ENCODE measurements around the gene PSMB7.

- no peak for TF ChIP-seq CTCF (IDR thresholded peaks at IDR 0.05)
- no peak for TF ChIP-seq TAF1 (IDR thresholded peaks at IDR 0.05; ENCODE audit: borderline replicate concordance, low read depth, low read length)
- TF ChIP-seq, protein P1, sequence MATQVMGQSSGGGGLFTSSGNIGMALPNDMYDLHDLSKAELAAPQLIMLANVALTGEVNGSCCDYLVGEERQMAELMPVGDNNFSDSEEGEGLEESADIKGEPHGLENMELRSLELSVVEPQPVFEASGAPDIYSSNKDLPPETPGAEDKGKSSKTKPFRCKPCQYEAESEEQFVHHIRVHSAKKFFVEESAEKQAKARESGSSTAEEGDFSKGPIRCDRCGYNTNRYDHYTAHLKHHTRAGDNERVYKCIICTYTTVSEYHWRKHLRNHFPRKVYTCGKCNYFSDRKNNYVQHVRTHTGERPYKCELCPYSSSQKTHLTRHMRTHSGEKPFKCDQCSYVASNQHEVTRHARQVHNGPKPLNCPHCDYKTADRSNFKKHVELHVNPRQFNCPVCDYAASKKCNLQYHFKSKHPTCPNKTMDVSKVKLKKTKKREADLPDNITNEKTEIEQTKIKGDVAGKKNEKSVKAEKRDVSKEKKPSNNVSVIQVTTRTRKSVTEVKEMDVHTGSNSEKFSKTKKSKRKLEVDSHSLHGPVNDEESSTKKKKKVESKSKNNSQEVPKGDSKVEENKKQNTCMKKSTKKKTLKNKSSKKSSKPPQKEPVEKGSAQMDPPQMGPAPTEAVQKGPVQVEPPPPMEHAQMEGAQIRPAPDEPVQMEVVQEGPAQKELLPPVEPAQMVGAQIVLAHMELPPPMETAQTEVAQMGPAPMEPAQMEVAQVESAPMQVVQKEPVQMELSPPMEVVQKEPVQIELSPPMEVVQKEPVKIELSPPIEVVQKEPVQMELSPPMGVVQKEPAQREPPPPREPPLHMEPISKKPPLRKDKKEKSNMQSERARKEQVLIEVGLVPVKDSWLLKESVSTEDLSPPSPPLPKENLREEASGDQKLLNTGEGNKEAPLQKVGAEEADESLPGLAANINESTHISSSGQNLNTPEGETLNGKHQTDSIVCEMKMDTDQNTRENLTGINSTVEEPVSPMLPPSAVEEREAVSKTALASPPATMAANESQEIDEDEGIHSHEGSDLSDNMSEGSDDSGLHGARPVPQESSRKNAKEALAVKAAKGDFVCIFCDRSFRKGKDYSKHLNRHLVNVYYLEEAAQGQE (IDR thresholded peaks at IDR 0.05; ENCODE audit: low read depth, low read length): no peak
- no peak for TF ChIP-seq SMC3 (IDR thresholded peaks at IDR 0.05; ENCODE audit: low read depth, low read length)
- TF ChIP-seq EP300 (IDR thresholded peaks at IDR 0.05; ENCODE audit: borderline replicate concordance in 1 of 2, low read depth in 1 of 2, low read length in 1 of 2): no peak
- TF ChIP-seq GATA2 (CRISPR knock-in tag; IDR thresholded peaks at IDR 0.05): no peak
- TF ChIP-seq RCOR1 (IDR thresholded peaks at IDR 0.05; ENCODE audit: low read length): no peak
- TF ChIP-seq POLR2AphosphoS5 (IDR thresholded peaks at IDR 0.05; ENCODE audit: low read depth, low read length): no peak
These were observed 37.8 kb upstream of the PSMB7 start for GRCh38 chr9:124452841-124453585.
